ENCODE data around the gene FAM50B.

Gene FAM50B

GRCh38 chr6:3895312-3895653, 46.1 kb downstream of the FAM50B start:
- DNase-seq (ENCODE audit: low spot score) = no peak

GRCh38 chr6:3895805-3896204, 46.6 kb downstream of the FAM50B start:
- no peak for DNase-seq (ENCODE audit: low spot score)

GRCh38 chr6:3898265-3898994, 49.3 kb downstream of the FAM50B start:
- DNase-seq (ENCODE audit: low spot score) = no peak

- DNase-seq (ENCODE audit: low spot score) = no peak
These were observed 49.9 kb downstream of the FAM50B start for GRCh38 chr6:3899061-3899460.

GRCh38 chr6:3899970-3900439, 50.8 kb downstream of the FAM50B start:
- DNase-seq (ENCODE audit: low spot score) = no peak
